ENCODE data around the gene KLHL8.

KLHL8 gene

DNA sequence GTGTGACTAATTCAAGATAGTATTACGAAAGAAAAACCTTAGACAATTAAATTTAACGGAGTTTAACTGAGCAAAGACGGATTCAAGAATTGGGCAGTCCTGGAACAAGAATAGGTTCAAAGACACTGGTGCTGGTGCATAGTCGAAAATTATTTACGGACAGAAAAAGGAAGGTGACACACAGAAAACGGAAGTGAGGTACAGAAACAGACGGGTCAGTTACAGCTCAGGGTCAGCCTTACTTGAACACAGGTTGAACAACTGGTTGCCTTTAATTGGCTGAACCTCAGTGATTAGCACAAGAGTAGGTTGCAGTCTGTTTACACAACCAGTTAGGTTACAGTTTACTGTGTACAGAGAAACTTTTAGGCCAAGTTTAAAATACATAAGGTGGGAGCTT lies 31.5 kb downstream of the KLHL8 start:
- H3K27me3 ChIP-seq (ENCODE audit: insufficient read depth, low read length): no peaks in the 10 kb centered on the region
- H3K4me1 ChIP-seq (ENCODE audit: insufficient read depth, low read length): no peaks in the 10 kb centered on the region
- H3K4me3 ChIP-seq (ENCODE audit: low read length): no peak overlapping the region
- no peaks in the 10 kb centered on the region for H3K36me3 ChIP-seq (ENCODE audit: insufficient read depth, low read length)
- H2AFZ ChIP-seq (ENCODE audit: low read depth, low read length): no peak overlapping the region
- H3K9me3 ChIP-seq (ENCODE audit: low read length): no peaks in the 10 kb centered on the region

DNA sequence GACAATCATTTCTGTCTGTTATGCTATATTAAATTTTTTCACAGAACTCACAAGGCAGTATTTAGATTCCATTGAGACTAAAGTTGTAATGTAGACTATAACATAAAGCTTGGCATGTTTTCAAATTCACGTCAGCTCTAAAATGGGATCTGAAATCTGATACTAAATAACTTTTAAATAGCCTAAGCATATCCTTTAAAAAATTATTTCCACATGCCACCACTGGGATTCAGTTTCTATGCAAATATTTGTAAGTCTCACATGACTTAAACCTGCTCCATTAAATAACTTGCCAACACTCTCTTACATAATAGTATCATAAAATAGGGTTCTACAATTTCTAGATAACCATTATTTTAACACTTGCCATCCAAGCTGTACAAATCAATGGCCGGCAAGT lies 32.4 kb downstream of the KLHL8 start:
- Histone ChIP-seq H2AFZ (ENCODE audit: low read depth, low read length) (no peak overlapping the region), H3K36me3 (ENCODE audit: insufficient read depth, low read length) (no peaks in the 10 kb centered on the region), H3K9me3 (ENCODE audit: low read length) (no peaks in the 10 kb centered on the region), H3K4me3 (ENCODE audit: low read length) (no peak overlapping the region), H3K27me3 (ENCODE audit: insufficient read depth, low read length) (no peaks in the 10 kb centered on the region), H3K4me1 (ENCODE audit: insufficient read depth, low read length) (no peaks in the 10 kb centered on the region)

DNA sequence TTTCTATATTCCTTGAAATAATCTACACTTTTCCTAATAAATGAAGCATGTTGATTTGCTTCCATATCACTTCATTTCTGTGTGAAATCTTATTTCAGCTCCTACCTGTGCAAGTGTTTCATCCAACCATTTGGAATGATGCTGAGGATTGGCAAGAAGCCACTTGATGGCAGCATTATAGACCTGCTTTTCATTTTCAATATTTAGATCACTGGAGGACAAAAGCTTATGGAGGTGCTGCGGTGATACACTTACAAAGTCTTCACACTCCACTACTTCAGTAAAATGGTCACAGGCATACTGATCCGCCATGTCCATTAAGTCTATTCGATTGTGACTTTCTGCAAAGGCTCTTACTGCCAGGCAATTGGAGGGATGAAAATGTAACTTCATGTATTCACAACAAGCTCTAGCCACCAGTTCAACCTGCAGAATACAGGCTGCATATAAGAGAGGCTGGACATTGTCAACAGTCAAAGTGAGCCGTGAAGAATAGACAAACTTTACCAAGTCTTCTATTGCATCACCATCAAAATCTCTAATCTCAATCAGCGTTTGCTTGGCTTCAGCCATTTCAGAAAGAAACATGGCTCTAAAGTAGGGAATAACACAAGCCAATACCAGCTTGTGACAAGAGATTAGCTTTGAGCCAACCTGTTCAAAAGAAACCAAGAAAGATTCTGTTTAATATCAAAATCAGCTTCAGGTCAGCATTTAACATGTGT lies 35.1 kb downstream of the KLHL8 start:
- H2AFZ ChIP-seq (ENCODE audit: low read depth, low read length): no peak overlapping the region
- H3K36me3 ChIP-seq (ENCODE audit: insufficient read depth, low read length): no peaks in the 10 kb centered on the region
- no peaks in the 10 kb centered on the region for H3K9me3 ChIP-seq (ENCODE audit: low read length)
- H3K4me1 ChIP-seq (ENCODE audit: insufficient read depth, low read length): no peaks in the 10 kb centered on the region
- no peak overlapping the region for H3K4me3 ChIP-seq (ENCODE audit: low read length)
- no peaks in the 10 kb centered on the region for H3K27me3 ChIP-seq (ENCODE audit: insufficient read depth, low read length)

DNA sequence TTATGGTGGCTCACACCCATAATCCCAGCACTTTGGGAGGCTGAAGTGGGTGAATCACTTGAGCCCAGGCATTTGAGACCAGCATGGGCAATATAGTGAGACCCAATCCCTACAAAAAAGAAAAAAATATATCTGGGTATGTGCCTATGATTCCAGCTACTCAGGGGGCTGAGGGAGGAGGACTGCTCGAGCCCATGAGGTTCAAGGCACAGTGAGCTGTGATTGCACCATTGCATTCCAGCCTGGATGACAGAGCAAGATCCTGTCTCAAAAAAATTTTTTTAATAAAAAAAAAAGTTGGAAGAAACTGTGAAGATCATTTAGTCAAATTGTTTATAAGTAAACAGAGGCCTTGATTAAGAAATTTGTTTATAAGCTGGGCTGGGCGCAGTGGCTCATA lies 39.7 kb downstream of the KLHL8 start:
- Histone ChIP-seq H3K4me3 (ENCODE audit: low read length) (no peak overlapping the region), H3K27me3 (ENCODE audit: insufficient read depth, low read length) (no peaks in the 10 kb centered on the region), H3K4me1 (ENCODE audit: insufficient read depth, low read length) (no peaks in the 10 kb centered on the region), H3K9me3 (ENCODE audit: low read length) (peaks cover 2% of the 10 kb centered on the region), H2AFZ (ENCODE audit: low read depth, low read length) (no peak overlapping the region), H3K36me3 (ENCODE audit: insufficient read depth, low read length) (peaks cover 6% of the 10 kb centered on the region)

DNA sequence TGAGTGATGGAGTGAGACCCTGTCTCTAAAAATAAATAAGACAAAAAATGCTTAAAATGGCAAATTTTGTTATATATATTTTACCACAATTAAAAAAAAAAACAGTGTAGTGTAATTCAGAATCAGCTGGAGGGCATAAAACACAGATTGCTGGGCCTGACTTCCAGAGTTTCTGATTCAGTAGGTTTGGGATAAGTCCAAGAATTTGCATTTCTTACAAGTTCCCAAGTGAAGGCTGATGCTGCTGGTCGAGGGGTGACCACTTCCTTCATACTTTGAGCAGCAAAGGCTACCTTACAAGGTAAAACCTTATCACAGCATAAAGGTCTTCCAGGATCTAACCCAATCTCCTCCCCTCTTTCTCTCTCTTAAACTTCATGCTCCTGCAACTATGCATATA lies 40.7 kb downstream of the KLHL8 start:
- peaks cover 2% of the 10 kb centered on the region for H3K9me3 ChIP-seq (ENCODE audit: low read length)
- H3K27me3 ChIP-seq (ENCODE audit: insufficient read depth, low read length): no peaks in the 10 kb centered on the region
- H3K4me3 ChIP-seq (ENCODE audit: low read length): no peak overlapping the region

DNA sequence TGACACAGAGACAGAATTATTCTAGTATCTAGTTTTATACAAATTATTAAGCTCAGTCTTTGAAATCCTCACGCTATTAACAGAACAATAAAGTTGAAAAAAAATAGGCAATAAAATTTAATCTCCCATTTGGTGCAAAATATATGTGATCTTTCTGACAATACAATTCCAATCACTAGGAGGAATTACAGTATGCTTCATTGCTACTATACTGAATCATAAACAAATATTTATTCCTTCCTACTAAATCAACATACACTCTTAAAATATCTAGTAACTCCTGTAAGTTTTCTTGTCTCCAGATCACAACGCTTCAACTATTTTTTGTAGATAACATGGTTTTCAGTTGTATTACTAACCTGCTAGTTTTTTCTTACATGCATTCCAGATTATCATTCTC lies 45.7 kb downstream of the KLHL8 start:
- H2AFZ ChIP-seq (ENCODE audit: low read depth, low read length): no peak overlapping the region
- H3K9me3 ChIP-seq (ENCODE audit: low read length): peaks cover 2% of the 10 kb centered on the region
- H3K36me3 ChIP-seq (ENCODE audit: insufficient read depth, low read length): peaks cover 16% of the 10 kb centered on the region
- H3K4me1 ChIP-seq (ENCODE audit: insufficient read depth, low read length): no peaks in the 10 kb centered on the region
- no peaks in the 10 kb centered on the region for H3K27me3 ChIP-seq (ENCODE audit: insufficient read depth, low read length)
- H3K4me3 ChIP-seq (ENCODE audit: low read length): no peak overlapping the region

More for the DNA sequence above, 40.7 kb downstream of the KLHL8 start:
- Histone ChIP-seq H3K4me1 (ENCODE audit: insufficient read depth, low read length) (no peaks in the 10 kb centered on the region), H2AFZ (ENCODE audit: low read depth, low read length) (no peak overlapping the region), H3K36me3 (ENCODE audit: insufficient read depth, low read length) (peaks cover 6% of the 10 kb centered on the region)

DNA sequence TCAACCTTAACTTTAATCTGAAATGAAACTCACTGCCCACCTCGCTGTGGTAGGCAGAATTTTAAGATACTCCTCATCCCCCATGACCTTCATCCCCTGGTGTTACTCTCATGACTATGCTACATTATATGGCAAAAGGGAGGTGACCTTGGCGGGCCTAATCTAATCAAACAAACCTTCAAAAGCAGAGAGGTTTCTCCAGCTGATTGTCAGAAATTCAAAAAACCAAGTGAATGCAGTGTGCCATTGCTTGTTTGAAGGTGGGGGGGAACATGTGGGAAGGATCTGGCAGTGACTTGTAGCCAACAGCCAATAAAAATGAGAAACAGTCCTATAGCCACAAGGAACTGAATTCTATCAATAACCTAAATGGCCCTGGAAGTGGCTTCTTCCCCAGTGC lies 48.5 kb downstream of the KLHL8 start:
- Histone ChIP-seq H2AFZ (ENCODE audit: low read depth, low read length) (no peak overlapping the region), H3K4me3 (ENCODE audit: low read length) (no peak overlapping the region), H3K36me3 (ENCODE audit: insufficient read depth, low read length) (peaks cover 29% of the 10 kb centered on the region), H3K4me1 (ENCODE audit: insufficient read depth, low read length) (no peaks in the 10 kb centered on the region), H3K27me3 (ENCODE audit: insufficient read depth, low read length) (no peaks in the 10 kb centered on the region), H3K9me3 (ENCODE audit: low read length) (no peaks in the 10 kb centered on the region)

DNA sequence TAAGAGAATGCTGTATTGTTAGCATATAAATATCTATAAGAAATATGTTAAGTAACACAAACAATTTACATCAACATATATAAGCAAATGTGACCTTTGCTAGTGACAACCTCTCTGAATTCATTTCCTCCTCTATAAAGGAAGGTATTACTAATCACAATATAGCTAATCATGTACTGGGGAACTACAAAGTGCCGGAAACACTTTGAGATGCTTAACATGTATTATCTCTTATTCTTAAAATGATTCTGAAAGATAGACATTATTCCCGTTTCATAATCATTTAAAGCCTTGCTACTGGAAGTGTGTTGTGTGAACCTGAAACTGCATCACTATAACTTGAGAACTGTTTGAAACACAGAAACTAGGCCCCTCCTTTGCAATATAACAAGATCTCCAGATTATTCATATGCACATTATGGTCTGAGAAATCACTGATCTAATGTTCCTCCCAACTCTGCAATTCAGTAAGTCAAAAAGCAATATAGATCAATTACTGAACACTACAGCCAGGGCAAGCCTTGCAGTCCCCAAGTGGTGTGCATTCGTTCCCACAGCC lies 54.0 kb downstream of the KLHL8 start:
- Histone ChIP-seq H3K36me3 (ENCODE audit: insufficient read depth, low read length) (peaks cover 34% of the 10 kb centered on the region), H3K9me3 (ENCODE audit: low read length) (no peaks in the 10 kb centered on the region), H3K27me3 (ENCODE audit: insufficient read depth, low read length) (no peaks in the 10 kb centered on the region)

DNA sequence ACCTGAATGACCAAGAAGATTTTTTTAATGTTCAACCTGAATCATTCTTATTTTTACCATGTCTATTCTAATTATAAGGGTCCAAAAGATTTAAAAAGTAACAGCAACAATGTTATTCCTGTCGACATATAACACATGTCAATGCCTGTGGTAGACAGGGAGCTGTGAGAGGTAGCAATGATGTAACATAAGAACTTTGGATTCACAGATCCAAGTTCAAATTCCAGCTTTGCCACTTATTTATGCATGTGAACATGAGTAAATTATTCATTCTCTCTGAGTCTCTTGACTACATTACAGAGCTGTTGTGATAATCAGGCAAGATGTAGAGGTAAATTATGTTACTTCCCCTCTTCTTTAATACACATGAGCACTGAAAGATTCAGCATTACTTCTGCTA lies 54.5 kb downstream of the KLHL8 start:
- Histone ChIP-seq H3K36me3 (ENCODE audit: insufficient read depth, low read length) (peaks cover 32% of the 10 kb centered on the region), H3K9me3 (ENCODE audit: low read length) (no peaks in the 10 kb centered on the region), H3K4me3 (ENCODE audit: low read length) (no peak overlapping the region), H2AFZ (ENCODE audit: low read depth, low read length) (no peak overlapping the region), H3K4me1 (ENCODE audit: insufficient read depth, low read length) (no peaks in the 10 kb centered on the region), H3K27me3 (ENCODE audit: insufficient read depth, low read length) (no peaks in the 10 kb centered on the region)

More for the DNA sequence above, 54.0 kb downstream of the KLHL8 start:
- Histone ChIP-seq H2AFZ (ENCODE audit: low read depth, low read length) (no peak overlapping the region), H3K4me1 (ENCODE audit: insufficient read depth, low read length) (no peaks in the 10 kb centered on the region), H3K4me3 (ENCODE audit: low read length) (no peak overlapping the region)

DNA sequence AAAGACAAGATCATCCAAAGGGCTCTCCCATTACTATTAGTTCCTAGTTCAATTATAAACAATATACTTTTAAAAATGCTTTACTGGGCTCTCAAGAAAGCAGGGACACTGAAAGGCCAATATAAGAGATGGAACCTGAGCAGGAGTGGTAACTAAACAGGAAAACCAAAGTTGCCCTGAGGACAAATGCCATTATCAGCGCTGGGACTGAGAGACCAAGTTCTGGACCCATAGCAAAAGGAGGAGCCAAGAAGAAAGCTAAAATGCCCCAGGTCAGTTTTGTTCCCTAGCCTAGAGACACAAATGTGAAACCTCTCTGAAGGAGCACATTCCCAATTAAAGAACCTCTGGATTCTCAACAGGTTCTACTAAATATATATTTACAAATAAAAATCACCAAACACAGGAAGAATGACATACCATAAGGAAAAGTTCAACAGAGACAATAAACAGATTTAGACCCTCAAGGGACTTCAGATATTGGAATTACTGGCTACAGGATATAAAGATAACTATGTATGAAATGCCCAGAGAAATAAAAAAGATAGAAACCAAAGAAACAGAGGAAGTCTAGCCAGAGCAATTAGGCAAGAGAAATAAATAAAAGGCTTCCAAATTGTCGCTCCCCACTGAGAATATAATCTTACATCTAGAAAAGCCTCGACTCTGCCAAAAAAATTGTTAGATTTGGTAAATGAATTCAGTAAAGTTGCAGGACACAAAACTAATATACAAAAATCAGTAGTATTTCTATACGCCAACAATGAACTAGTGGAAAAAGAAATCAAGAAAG lies 67.1 kb downstream of the KLHL8 start:
- Histone ChIP-seq H3K36me3 (ENCODE audit: insufficient read depth, low read length) (no peaks in the 10 kb centered on the region), H3K9me3 (ENCODE audit: low read length) (no peaks in the 10 kb centered on the region), H3K4me3 (ENCODE audit: low read length) (no peak overlapping the region), H2AFZ (ENCODE audit: low read depth, low read length) (no peak overlapping the region), H3K27me3 (ENCODE audit: insufficient read depth, low read length) (no peaks in the 10 kb centered on the region), H3K4me1 (ENCODE audit: insufficient read depth, low read length) (no peaks in the 10 kb centered on the region)

DNA sequence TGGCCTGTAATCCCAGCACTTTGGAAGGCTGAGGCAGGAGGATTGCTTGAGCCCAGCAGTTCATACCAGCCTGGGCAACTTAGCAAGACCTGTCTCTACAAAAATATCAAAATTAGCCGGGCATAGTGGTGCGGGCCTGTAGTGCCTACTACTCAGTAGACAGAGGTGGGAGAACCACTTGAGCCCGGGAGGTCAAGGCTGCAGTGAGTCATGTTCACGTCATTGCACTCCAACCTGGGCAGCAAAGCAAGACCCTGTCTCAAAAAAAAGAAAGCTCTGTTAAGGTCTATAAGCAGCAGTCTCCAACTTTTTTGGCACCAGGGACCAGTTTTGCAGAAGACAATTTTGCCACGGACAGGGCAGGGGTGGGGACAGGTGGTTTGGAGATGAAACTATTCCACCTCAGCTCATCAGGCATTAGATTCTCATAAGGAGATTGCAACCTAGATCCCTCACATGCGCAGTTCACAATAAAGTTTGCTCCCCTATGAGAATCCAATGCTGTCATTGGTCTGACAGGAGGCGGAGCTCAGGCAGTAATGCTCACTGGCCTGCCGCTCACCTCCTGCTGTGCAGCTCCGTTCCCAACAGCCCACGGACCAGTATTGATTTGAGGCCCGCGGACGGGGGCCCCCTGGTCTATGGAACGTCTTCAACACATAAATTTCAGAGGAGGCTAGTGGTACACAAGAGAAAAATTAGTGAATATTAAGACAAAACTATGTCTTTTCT lies 67.9 kb downstream of the KLHL8 start:
- no peak overlapping the region for H3K4me3 ChIP-seq (ENCODE audit: low read length)
- H2AFZ ChIP-seq (ENCODE audit: low read depth, low read length): no peak overlapping the region
- no peaks in the 10 kb centered on the region for H3K9me3 ChIP-seq (ENCODE audit: low read length)
- no peaks in the 10 kb centered on the region for H3K4me1 ChIP-seq (ENCODE audit: insufficient read depth, low read length)
- H3K36me3 ChIP-seq (ENCODE audit: insufficient read depth, low read length): no peaks in the 10 kb centered on the region
- no peaks in the 10 kb centered on the region for H3K27me3 ChIP-seq (ENCODE audit: insufficient read depth, low read length)

DNA sequence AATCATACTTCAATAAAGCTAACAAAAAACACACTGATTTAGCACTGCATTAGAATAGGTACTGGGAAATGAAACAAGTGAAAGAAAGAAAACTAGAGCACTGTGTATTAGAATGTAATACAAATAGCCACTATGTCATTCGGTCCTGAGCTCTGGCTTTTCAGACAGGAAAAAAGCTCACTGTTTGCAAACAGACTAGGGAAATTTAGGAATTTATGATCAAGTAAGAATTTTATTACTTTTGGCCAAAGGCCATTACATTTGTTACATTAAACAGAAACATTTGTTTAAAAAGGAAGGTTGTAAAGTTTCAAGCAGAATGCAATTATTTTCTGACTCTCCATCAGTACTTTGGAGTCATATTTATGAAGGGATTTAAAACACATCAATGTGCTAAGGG lies 68.7 kb downstream of the KLHL8 start:
- no peaks in the 10 kb centered on the region for H3K27me3 ChIP-seq (ENCODE audit: insufficient read depth, low read length)
- H3K36me3 ChIP-seq (ENCODE audit: insufficient read depth, low read length): no peaks in the 10 kb centered on the region
- no peak overlapping the region for H2AFZ ChIP-seq (ENCODE audit: low read depth, low read length)
- H3K9me3 ChIP-seq (ENCODE audit: low read length): no peaks in the 10 kb centered on the region
- no peaks in the 10 kb centered on the region for H3K4me1 ChIP-seq (ENCODE audit: insufficient read depth, low read length)
- no peak overlapping the region for H3K4me3 ChIP-seq (ENCODE audit: low read length)

Data from neuron (in vitro differentiated cells).